ENCODE data around the gene NOG. TPM values are rescaled to one million over a fixed set of nuclear protein-coding genes. Genes with fewer than 3 reads are reported as not detected.

The NOG gene
- total and polyA plus RNA-seq, 9 of the 15 experiments (the other 6 are each of a cell fraction or from before 2014, with no cell fraction given): not detected

DNA sequence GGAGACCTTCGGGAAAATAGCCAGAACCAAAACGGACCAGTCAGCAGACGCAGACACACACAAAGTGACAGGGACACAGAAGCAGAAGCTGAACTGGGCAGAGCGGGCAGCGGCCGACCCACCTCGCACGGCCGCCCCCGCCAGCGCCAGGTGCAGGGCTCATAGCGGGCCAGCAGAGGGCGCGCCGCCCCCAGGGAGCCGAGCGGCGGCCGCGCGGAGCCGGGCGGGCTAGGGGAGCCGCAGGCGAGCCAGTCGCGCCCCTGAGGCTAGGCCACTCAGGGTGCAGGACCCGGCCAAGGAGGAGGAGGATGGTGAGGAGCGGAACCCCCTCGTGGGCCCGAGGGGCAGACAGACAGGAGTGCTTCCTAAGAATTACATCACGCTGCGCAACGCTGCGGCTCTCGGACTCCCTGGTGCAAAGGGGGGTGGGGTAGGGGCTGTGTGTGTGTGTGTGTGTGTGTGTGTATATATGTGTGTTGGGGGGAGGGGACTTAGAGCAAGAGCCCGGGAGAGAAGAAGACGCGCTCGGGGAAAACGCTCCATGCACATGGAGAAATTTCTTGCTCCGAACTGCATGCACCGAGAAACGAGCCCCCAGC is 913 bp upstream of the NOG start (continued):
- TF ChIP-seq CHD7 (IDR thresholded peaks at IDR 0.05; ENCODE audit: low read depth, low read length) (no peak), HDAC8 (tag; IDR thresholded peaks at IDR 0.05) (no peak), PML (IDR thresholded peaks at IDR 0.05; ENCODE audit: low read length) (no peak), ZBED1 (IDR thresholded peaks at IDR 0.05) (no peak), ZSCAN32 (CRISPR knock-in tag; IDR thresholded peaks at IDR 0.05) (no peak), TEAD4 (IDR thresholded peaks at IDR 0.05; ENCODE audit: low read length) (no peak), TEAD4 (CRISPR knock-in tag; IDR thresholded peaks at IDR 0.05; ENCODE audit: borderline replicate concordance) (no peak), NCOA6 (IDR thresholded peaks at IDR 0.05) (no peak), ZNF696 (CRISPR knock-in tag; conservative IDR thresholded peaks at IDR 0.05) (no peak), ZNF766 (CRISPR knock-in tag; conservative IDR thresholded peaks at IDR 0.05) (no peak), TEAD2 (tag; IDR thresholded peaks at IDR 0.05) (no peak), NFIX (CRISPR knock-in tag; IDR thresholded peaks at IDR 0.05; ENCODE audit: low read depth) (no peak)
- TF ChIP-seq, protein P1, sequence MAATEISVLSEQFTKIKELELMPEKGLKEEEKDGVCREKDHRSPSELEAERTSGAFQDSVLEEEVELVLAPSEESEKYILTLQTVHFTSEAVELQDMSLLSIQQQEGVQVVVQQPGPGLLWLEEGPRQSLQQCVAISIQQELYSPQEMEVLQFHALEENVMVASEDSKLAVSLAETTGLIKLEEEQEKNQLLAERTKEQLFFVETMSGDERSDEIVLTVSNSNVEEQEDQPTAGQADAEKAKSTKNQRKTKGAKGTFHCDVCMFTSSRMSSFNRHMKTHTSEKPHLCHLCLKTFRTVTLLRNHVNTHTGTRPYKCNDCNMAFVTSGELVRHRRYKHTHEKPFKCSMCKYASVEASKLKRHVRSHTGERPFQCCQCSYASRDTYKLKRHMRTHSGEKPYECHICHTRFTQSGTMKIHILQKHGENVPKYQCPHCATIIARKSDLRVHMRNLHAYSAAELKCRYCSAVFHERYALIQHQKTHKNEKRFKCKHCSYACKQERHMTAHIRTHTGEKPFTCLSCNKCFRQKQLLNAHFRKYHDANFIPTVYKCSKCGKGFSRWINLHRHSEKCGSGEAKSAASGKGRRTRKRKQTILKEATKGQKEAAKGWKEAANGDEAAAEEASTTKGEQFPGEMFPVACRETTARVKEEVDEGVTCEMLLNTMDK (IDR thresholded peaks at IDR 0.05; ENCODE audit: borderline replicate concordance, insufficient read depth, low read depth, low read length, poor library complexity, severe bottlenecking): no peak

Data from K562 (cell line).